ENCODE results near the gene HELZ2.

HELZ2 gene

GRCh38 chr20:63547725-63548480 is 26.1 kb downstream of the HELZ2 start, which contains the start of gene SRMS:
Gene SRMS, minus strand, starts transcription at chr20:63547749. Its CDS starts 286 bp downstream, at chr20:63547463.
- no peak for DNase-seq
- in situ Hi-C loops (cut with HindIII; ENCODE audit: low pct_ligation_motif_present, low sequenced_read_pairs), result no loop called here
- peaks cover 18% of the 10 kb centered on the region for H3K27me3 ChIP-seq (replicated peaks)
- H3K27ac ChIP-seq, result no peak within 1 kb of the TSS
- no peaks in the 10 kb centered on the region for H3K36me3 ChIP-seq (replicated peaks)
- TF ChIP-seq, protein P1, sequence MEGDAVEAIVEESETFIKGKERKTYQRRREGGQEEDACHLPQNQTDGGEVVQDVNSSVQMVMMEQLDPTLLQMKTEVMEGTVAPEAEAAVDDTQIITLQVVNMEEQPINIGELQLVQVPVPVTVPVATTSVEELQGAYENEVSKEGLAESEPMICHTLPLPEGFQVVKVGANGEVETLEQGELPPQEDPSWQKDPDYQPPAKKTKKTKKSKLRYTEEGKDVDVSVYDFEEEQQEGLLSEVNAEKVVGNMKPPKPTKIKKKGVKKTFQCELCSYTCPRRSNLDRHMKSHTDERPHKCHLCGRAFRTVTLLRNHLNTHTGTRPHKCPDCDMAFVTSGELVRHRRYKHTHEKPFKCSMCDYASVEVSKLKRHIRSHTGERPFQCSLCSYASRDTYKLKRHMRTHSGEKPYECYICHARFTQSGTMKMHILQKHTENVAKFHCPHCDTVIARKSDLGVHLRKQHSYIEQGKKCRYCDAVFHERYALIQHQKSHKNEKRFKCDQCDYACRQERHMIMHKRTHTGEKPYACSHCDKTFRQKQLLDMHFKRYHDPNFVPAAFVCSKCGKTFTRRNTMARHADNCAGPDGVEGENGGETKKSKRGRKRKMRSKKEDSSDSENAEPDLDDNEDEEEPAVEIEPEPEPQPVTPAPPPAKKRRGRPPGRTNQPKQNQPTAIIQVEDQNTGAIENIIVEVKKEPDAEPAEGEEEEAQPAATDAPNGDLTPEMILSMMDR (IDR thresholded peaks at IDR 0.05; ENCODE audit: low read depth, low read length, missing control alignments), result no peak
- no peak within 1 kb of the TSS for H3K4me3 ChIP-seq (ENCODE audit: low read depth, low read length)

- Histone ChIP-seq H3K36me3 (replicated peaks) (no peaks in the 10 kb centered on the region), H3K27ac (no peak overlapping the region), H3K4me3 (ENCODE audit: low read depth, low read length) (no peak overlapping the region), H3K27me3 (replicated peaks) (peaks cover 18% of the 10 kb centered on the region)
- in situ Hi-C loops (cut with HindIII; ENCODE audit: low pct_ligation_motif_present, low sequenced_read_pairs), result no loop called here
- TF ChIP-seq, protein P1 (IDR thresholded peaks at IDR 0.05; ENCODE audit: low read depth, low read length, missing control alignments), result no peak
- no peak for DNase-seq
Observed at GRCh38 chr20:63546956-63547724, 26.9 kb downstream of the HELZ2 start.

- in situ Hi-C loops (cut with HindIII; ENCODE audit: low pct_ligation_motif_present, low sequenced_read_pairs), result no loop called here
Observed at GRCh38 chr20:63546256-63546955, 27.6 kb downstream of the HELZ2 start.

GRCh38 chr20:63545814-63546213 is 28.2 kb downstream of the HELZ2 start:
- no peak for DNase-seq
- H3K27me3 ChIP-seq (replicated peaks), result peaks cover 18% of the 10 kb centered on the region
- no peak overlapping the region for H3K27ac ChIP-seq
- TF ChIP-seq, protein P1 (IDR thresholded peaks at IDR 0.05; ENCODE audit: low read depth, low read length, missing control alignments), result no peak
- in situ Hi-C loops (cut with HindIII; ENCODE audit: low pct_ligation_motif_present, low sequenced_read_pairs), result no loop called here
- no peaks in the 10 kb centered on the region for H3K36me3 ChIP-seq (replicated peaks)
- no peak overlapping the region for H3K4me3 ChIP-seq (ENCODE audit: low read depth, low read length)

More at GRCh38 chr20:63546256-63546955, 27.6 kb downstream of the HELZ2 start:
- Histone ChIP-seq H3K27ac (no peak overlapping the region), H3K27me3 (replicated peaks) (peaks cover 18% of the 10 kb centered on the region), H3K36me3 (replicated peaks) (no peaks in the 10 kb centered on the region), H3K4me3 (ENCODE audit: low read depth, low read length) (no peak overlapping the region)
- TF ChIP-seq, protein P1 (IDR thresholded peaks at IDR 0.05; ENCODE audit: low read depth, low read length, missing control alignments), result no peak
- DNase-seq, result no peak

DNA sequence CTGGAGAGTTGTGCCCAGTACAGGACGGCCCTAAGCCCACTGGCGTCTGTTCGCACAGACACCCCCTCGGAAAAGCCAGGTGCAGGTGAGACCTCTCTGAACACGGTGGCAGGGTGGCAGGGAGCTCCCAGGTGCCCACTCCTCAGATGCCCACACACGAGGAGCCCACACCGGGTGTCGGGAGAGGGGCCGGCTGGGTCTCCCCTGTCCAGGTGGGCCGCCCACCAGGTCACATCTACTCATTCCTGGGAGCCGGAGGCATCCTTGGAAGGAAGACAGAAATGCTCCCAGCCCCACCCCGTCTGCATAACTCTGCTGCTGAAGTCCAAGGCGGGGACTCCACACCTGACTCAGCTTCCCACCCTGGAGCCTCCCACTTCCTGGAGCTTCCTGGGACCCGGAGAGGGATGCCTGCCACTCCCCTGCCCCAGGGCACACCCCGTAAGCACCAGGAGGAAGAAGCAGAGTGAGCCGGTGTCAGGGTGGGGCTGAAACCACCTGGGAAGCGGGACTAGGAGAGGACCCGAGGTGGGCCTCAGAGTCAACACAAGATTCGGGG is 29.0 kb downstream of the HELZ2 start:
- in situ Hi-C loops (cut with HindIII; ENCODE audit: low pct_ligation_motif_present, low sequenced_read_pairs), result no loop called here
- Histone ChIP-seq H3K27me3 (replicated peaks) (peaks cover 18% of the 10 kb centered on the region), H3K36me3 (replicated peaks) (no peaks in the 10 kb centered on the region), H3K27ac (no peak overlapping the region), H3K4me3 (ENCODE audit: low read depth, low read length) (no peak overlapping the region)
- no peak for DNase-seq
- TF ChIP-seq, protein P1 (IDR thresholded peaks at IDR 0.05; ENCODE audit: low read depth, low read length, missing control alignments), result no peak
